ENCODE data around the gene TXNRD1.
"Not testable (repeated sequence)": the region's sequence is repeated elsewhere in the genome, so short reads cannot be mapped to it uniquely, and the experiment has no call there.

The TXNRD1 gene

DNA sequence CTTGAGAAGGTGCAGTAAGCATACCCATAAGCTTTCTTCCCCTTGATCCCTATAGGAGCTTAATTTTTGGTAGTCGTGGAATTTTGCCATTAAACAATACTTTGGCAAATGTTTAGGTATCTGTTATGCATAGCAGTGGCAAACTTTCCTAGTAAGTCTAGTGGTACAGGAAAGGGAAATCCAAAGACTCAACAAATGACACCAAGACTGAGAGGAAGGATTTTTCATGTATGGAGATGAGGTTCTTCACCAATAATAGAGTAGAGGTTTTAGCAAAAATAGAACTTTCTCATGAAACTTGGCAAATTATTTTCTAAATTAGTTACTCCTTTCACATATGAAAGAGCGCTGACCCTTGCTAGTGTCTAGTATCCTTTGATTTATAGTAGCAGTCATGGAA is 90.8 kb downstream of the TXNRD1 start:
- no peak for ATAC-seq

DNA sequence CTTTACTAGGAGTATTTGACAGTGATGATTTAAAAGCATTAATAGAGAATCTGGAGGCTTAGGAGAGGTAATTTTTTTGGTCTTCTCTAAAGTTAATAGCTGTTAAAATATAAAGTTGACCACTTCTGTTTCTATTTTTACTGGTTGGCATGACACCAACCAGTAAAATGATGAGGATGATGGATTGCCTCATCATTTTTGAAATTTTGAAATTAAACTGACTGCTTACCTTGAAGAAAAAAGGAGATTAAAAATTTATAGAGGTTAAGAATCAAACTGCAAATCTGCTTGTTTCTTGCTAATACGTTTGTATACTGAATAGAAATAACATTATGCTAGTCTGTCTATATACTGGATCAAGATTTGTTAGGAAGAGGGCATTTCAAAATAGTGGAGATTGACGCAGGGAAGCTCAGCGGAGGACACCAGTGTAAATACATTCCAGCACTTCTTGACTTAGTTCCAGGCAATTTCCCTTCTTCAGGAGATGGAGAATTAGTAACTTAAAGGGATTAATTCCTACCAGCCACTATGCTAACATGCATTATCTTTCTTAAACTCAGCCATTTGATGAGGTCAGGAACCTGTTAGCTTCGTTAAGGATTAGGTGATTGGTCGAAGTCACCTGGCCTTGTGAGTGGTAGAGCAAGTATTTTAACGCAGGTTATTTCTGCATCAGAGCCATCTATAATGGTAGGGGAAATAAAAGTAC is 91.5 kb downstream of the TXNRD1 start:
- no peak for ATAC-seq

DNA sequence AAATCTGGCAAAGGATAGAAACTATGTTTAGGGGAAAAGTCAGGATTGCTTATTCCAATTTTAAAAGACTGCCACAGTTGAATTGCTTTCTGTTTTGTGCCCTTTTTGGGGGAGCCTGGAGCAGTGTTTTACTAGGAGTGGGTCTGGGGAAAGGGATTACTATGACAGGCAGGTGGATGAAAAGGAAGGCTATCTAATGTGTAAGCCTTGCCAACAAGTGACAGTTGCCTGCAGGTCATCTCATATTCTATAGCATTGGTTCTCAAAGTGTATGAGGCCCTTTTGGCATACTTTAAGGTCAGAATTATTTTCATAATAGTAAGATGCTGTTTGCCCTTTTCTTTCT is 92.0 kb downstream of the TXNRD1 start:
- ATAC-seq: no peak

DNA sequence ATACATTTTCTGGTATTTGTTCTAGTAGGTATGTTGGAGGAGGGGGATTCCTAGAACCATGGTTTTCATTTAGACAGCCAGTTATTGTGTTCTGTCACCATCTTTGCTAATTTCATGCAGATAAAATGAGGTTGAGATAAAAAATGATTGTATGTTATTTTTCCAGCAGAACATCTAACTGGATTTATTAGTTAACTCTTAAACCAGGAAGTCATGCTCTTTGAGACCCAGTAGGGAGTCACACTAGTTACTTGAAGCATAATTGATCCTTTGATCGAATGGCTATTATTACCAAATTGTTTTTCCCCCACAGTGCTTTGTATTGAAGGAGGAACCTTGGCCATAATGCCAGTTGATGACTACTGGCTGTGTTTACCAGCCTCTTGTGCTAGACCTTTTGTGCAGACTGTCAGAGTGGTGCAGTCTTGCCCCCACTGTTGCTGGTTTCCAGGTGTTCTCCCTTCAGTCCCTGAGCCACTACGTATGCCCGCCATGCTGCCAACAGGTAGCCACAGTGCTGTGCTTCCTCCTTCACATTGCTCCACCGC is 93.9 kb downstream of the TXNRD1 start:
- no peak for ATAC-seq

DNA sequence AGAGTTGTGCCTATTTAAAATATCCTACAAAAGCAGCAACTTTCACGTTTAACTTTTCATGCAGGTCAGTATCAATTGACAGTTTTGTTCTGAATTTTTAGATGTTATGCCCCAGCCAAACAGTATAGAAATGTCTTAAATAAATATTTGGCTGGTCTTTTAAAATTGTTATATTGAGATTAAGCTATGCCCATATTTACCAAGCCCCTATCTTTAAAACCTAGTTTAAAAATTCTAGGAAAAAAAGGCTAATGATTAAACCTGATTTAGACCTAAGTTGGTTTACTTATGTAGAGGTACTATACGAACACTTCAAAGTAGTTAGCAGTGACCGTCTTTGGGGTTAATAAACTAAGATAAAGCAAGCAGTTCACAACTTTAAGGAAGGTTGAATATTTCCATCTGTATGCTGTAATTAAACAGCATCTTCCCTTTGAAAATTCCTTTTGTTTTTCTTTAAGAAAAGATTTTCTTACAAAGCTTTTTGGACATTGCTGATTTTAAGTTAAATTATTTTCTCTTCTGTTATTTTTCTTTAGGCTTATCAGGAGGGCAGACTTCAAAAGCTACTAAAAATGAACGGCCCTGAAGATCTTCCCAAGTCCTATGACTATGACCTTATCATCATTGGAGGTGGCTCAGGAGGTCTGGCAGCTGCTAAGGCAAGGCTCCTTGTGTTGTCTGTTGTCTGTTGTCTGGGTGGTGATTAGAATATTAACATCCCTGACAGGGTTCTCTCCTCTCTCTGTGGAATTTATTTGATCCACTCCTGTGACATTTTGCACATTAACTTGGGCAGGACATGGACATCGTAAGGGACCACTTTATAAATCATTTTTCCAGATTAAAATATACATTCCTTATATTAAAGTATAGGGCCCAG is 95.4 kb downstream of the TXNRD1 start:
- no peak for ATAC-seq

DNA sequence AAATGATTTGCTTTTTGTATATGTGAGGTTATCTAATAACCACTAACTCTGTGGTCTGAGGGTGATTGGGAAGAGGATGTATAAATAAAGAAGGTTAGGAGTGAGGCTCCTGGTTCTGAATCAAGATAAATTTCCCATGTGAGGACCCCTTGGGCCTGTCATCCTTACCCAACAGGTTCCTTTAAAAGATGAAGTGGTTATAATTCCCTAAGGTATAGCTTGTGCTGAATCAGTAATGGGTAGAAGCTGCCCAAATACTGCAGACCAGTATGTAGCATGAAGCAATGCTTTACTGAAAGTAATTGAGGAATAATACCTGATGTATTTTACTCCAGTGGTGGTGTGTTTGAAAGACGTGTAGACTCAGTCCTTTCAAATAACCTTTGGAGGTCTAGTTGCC is 96.6 kb downstream of the TXNRD1 start:
- no peak for ATAC-seq

DNA sequence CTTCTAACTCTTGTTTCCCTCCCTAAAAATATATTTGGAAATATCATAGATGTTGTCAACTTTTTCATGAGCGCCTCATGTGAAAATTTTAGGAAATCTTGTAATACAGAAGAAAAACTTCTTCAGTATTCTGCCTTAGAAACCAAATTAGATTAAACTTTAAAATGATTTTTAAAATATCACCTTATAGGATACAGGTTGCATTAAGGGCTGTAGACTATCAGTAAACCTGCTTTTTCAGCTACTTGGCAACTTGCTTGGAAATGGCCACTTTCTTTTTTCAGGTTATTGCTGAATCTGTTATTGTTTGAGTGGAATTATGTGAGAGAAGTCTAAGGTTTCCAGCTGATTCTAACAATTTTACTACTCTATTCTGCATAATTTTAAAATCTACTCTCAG is 97.1 kb downstream of the TXNRD1 start:
- ATAC-seq: no peak

DNA sequence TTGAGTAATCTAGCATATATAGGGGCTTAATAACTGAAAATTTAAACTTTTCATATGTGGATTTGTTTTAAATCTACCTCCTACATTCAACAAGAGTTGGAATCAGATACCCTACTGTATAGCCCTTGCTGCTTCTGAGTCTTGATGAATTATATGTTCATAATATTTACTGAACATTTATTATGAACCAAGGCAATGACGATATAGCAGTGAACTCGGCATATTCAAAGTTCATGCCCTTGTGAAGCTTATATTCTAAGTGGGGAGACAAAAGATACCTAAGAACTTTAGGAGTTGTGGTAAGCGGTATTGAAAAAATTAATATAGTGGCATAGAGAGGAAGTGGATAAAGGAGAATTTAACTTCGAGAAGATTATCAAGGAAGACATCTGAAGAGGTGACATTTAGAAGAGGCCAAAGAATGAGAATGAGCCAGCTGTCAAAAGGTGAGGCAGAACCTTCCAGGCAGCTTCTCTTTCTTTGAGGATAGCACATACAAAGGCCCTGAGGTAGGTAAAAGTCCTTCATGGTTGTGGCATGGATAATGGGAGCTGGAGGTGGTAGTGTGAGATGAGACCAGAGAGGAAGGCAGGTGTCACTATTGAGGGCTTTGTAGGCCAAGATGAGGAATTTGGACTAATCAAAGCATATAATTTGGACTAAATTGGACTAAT is 98.1 kb downstream of the TXNRD1 start:
- ATAC-seq: no peak

DNA sequence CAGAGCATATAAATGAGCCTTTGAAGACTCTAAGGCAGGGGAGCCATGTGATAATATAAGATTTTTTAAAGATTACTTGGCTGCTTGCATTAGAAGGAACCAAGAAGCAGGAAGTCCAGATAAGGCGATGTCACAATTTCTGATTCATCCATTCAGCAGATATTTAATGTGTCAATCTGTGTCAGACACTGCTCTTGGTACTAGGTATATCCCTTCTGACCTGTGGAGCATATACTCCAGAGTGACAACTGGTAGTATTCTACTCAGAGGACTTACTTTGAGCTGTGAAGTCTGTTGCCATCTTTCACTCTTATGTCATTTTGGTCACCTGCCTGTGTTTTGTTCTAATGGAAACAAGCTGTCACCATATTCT is 98.6 kb downstream of the TXNRD1 start:
- no peak for ATAC-seq

DNA sequence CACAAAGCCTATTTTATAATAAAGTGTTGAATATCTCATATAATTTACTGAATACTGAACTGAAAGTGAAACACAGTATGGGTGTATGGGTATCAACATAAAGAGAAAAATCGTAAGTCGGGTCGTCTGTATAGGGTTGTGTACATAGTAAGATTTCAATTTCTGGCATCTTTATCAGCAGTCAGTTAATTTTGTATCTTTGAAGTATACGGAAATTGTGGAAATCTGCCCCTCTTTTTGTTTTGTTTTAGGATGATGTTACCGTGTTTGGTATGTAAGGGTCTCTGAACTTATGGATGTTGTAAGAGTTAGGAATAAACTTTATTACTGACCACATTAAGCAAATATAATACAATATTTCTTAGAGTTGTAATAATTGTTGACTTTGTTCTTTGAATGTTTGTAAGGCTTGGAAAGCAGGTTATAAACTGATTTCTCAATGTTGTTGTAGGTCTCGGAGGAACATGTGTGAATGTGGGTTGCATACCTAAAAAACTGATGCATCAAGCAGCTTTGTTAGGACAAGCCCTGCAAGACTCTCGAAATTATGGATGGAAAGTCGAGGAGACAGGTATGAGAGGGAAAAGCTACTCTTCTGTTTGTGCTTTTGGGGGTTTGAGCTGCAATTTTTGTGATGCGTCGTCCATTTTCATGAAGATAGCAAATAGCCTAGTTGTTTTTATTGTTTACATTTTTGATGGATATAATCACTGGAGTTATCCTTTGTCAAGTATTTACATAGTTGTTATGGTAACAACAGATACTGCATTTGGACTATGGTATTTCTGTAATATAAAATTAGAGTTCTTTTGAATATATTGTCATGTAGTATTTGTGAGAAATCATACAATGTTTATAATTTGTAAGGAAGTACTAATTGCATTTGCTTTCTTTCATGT is 100.0 kb downstream of the TXNRD1 start:
- ATAC-seq: no peak

DNA sequence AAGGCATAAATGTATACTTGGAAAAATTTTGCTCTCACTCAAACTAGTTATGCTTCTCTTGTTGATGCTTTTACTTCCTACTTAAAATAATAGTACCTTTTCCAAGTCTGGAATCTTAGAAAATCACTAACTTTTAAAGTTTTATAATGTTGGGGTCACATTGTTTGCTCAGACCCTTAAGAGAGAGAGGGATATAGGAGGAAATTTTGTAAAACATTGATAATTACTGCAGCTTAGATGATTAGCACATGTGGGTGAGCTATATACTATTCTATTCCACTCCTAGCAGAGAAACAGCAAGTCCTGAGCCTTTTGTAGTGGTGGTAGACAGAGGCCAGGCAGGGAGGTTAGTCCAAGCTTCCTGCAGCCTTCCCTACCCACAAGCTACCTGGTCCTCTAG is 101.4 kb downstream of the TXNRD1 start:
- ATAC-seq: no peak

DNA sequence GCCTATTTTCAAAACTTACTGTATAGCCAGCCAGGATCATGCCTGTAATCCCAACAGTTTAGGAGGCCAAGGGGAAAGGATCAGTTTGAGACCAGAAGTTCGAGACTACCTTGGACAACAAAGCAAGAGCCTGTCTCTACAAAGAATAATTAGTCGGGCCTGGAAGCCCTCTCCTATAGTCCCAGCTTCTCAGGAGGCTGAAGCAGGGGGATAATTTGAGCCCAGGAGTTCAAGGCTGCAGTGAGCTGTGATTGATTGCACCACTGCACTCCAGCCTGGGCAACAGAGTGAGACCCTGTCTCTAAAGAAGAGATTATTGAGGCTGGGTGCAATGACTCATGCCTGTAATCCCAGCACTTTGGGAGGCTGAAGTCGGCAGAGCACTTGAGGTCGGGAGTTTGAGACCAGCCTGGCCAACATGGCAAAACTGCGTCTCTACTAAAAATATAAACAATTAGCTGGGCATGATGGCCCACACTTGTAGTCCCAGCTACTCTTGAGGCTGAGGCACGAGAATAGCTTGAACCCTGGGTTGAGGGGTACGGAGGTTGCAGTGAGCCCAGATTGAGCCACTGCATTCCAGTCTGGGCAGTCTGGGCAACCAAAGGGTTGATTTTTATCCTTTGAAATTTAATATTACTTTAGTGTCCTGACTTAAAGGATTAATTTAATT is 102.1 kb downstream of the TXNRD1 start:
- no peak for ATAC-seq

DNA sequence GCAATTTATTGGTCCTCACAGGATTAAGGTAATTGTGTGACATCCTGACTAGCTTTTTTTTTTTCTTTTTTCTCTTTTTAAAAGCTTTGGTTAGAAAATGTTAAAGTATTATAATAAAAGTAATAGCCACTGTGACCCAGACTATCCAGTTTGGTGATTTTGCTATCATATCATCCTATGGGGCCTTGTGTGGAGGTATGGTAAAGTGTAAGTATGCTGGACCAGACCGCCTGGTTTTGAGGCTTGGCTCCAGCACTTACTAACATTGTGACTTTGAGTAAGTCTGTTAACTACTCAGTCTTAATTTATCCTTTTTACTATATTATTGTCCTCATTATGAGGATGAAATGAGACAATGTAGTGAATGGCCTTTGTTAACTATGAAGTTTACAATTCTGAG is 103.4 kb downstream of the TXNRD1 start:
- ATAC-seq: no peak

DNA sequence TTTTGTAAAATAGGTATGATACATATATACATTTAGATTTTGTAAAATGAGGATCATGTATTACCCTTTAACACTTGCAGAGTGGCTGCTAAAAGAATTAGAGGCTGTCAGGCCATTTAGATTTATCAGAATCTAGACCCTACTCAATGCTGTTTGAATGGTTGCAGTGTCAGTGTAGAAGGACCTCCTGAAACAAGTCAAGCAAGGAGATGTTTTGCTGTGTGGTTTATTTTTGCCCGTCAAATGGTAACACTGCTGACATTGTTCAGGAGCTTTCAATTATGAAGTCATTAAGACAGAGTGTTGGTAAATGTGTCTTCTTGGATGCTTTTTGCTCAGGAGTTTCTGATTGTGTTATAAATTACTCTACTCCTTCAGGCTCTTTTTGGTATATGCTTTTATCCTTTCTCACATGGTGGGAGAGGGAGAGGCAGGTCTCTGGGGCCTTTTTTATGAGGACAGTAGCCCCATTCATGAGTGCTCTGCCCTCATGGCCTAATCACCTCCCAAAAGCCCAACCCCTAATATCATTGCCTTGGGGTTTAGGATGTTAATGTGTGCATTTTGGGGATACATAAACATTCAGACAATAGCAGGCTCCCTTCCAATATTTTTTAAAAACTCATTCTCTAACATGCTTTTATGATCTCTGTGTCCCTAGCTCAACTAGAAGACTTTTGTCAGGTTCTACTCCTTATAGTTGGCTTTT is 104.5 kb downstream of the TXNRD1 start:
- no peak for ATAC-seq

DNA sequence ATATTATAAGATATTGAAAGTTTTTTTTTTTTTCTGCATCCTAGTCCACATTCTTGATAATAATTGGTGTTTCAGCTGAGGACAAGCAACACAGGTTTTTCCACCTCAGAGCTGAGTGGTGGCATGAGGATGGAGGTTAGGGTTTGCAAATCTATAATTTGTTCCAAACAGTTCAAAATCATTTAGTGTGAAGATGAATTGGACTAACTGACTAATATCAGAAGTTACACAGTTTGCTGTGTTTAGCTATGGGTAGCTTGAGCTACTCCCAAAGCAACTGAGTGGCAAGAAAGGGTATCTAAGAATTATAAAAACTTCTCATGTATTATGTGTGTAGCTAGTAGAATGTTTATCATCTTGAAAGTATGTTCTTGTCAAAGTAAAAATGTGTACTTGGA is 105.0 kb downstream of the TXNRD1 start:
- ATAC-seq: no peak

DNA sequence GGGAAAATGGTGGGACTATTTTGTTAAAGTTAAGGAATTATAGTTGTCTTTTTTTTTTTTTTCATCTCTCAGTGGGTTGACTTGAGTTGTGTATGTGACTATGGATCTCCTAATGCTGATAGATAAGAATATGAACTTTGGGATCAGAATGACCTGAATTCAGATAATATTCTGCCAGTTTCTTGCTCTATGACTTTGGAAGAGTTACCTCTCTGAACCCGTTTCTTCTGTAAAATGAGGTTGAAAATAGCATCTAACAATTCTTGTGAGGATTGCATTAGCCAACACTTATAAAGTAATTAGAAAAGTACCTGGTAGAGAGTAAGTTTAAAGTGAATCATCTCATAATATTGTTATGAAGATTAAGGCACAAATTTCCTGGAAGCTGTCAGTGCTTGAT is 106.4 kb downstream of the TXNRD1 start:
- ATAC-seq: peak; percentile 20 to 35

DNA sequence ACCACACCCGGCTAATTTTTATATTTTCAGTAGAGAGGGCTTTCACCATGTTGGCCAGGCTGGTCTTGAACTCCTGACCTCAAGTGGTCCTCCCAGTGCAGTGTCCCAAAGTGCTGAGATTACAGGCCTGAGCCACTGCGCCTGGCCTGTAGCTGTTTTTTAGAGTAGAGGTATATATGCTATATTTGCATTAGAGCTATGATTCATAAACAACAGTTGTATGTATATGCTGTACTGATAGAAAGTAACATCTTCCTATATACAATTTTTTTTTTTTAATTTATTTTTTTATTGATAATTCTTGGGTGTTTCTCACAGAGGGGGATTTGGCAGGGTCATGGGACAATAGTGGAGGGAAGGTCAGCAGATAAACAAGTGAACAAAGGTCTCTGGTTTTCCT is 107.0 kb downstream of the TXNRD1 start:
- ATAC-seq: not testable (repeated sequence)

DNA sequence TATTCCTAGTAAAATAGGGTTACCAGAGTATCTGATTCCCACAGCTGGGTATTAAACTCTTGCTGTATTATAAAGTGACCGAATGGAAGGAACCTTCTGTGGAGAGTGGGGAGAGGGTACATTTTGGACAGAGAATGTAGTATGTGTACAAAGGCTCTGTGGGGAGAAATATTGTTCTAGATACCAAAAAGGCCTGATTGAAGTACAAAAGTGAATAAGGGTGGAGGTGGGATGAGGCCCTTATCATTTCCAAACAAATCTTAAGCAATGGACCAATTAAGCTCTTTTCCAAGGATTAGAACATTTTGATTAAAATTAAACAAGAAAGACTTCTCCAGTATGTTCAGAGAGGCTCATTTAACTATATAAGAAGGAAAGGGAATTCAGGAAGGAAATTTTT is 108.3 kb downstream of the TXNRD1 start:
- ATAC-seq: no peak

DNA sequence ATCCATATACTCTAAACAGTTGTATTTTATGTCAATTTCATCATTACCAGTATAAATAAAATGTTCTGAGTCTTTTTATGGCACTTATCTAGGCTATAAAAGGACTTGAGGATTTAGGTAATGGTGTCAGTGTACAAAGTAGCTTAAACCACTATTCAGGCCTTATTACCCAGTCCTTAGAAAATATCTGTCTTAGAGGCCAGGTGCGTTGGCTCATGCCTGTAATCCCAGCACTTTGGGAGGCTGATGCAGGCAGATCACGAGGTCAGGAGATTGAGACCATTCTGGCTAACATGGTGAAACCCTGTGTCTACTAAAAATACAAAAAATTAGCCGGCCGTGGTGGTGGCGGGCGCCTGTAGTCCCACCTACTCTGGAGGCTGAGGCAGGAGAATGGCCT is 112.7 kb downstream of the TXNRD1 start:
- not testable (repeated sequence) for ATAC-seq

DNA sequence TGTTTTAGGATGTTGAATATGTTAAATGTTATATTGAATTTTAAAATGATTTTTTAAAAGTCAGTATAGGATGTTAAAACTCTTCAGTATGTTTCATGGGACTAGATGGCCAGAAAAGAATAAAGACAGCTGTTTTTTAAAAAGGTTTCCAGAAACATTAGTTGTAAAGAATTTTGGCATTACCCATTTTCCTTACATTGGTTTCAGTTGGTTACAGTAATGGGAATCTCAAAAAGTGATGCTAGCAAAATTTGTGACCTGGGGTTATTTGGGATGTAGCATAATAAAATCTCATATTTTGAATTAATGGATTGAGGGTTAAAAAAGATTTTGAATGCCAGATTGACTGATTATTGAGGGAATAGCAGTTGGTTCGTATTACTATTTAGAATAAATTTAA is 113.2 kb downstream of the TXNRD1 start:
- ATAC-seq: no peak

Measured in activated CD4-positive, CD25-positive, alpha-beta regulatory T cell treated with anti-CD3 and anti-CD28 coated beads, Interleukin-2, amount 50 U/mL, for 24 hours (primary cell).